ENCODE measurements around the gene ZBTB40.
A peak's percentile ranks its signal among the peaks of the same experiment; 100 is the strongest.

The ZBTB40 gene

GRCh38 chr1:22471078-22471477, 19.4 kb downstream of the ZBTB40 start:
- DNase-seq: no peak

DNA sequence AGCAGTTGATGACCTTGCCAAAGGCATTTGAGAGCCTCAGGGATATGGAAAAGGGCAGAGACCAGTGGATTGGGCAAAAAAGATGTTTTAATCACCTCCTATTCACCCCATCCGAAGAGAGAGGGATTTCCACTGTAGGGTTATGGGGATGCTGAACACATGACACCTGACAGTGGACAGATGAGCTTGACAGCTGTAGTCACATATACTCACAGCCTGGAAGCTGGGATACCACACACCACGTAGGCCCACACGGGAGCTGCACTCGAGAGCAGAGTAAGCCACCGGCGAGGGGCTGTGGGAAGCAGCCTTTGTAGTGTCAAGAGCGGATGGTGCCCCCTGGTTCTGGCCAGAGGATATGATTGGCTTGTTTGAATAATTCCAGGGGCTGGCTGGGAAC, 20.0 kb downstream of the ZBTB40 start:
- DNase-seq: no peak

DNA sequence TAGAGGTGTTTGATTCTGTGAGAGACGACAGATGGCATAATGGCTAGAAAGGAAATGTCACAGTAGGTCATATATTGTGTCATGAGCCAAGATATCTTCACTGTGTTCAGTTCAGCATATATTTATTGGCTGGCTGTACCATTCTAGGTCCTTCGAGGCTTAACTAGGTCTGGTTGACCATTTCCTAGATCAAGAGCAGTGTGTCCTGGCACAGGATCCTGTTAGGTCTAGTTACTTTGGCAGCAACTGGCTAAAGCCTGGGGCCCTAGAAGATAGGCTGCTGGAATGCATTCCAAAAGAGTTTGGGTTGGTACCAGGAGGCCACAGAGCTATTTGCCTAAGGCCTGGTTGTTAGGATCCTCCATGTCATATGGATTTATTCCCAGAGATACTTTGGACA, 20.9 kb downstream of the ZBTB40 start:
- no peak for DNase-seq

- DNase-seq: no peak
These were observed 22.3 kb downstream of the ZBTB40 start for GRCh38 chr1:22473952-22474351.

DNA sequence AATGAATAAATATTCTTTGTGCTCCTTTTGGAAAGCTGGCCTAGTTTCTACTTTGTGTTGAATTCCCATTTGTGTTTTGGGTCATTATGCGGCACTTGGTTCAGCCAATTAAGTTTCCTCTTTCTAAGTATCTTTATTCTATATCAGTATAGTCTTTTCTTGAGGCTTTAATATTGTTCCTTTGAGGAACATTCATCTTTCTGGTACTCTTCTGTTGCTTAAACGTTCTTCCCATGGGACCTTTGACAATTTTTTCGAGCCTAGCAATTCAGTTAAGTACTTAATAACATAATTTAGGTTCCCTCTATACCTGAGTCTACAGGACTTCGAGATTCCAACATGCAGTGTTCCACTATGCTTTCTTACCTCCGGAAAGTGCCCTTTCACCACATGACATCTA, 24.9 kb downstream of the ZBTB40 start:
- DNase-seq: no peak

DNA sequence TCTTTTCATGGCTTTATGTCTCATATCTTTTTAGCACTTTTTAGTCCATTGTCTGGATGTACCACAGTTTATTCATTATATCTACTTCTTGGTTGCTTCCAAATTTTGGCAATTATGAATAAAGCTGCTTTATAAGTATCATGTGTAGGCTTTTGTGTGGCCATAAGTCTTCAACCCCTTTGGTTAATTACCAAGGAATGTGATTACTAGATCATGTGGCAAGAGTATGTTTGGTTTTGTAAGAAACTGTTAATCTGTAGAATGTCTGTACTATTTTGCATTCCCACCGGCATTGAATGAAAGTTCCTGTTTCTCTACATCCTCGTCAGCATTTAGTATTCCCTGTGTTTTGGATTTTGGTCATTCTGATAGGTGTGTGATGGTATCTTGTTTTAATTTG, 31.5 kb downstream of the ZBTB40 start:
- no peak for DNase-seq

DNA sequence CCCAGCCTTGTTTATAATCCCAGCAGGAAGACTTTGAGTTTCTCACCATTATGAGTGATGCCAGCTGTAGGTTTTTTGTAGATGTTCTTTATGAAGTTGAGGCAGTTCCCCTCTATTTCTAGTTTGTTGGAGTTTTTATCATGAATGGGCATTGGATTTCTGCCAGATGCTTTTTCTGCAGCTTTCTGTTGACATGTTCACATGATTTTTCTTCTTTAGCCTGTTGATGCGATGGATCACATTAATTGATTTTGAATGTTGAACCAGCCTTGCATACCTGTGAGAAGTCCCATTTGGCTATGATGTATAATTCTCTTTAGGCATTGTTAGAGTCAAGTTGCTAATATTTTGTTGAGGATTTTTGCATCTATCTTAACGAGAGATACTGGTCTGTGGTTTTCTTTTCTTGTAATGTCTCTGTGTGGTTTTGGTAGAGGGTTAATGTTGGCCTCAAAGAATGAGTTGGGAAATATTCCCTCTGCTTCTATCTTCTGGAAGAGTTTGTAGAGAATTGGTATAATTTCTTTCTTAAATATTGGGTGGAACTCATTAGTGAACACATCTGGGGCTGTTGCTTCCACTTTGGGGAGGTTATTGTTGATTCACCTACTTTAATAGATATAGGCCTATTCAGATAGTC, 33.2 kb downstream of the ZBTB40 start:
- DNase-seq: no peak

GRCh38 chr1:22485431-22485830, 33.8 kb downstream of the ZBTB40 start:
- DNase-seq: no peak

- no peak for DNase-seq
These were observed 36.1 kb downstream of the ZBTB40 start for GRCh38 chr1:22487781-22488180.

GRCh38 chr1:22488319-22488718, 36.7 kb downstream of the ZBTB40 start:
- DNase-seq: no peak

GRCh38 chr1:22489278-22489677, 37.6 kb downstream of the ZBTB40 start:
- DNase-seq: no peak

DNA sequence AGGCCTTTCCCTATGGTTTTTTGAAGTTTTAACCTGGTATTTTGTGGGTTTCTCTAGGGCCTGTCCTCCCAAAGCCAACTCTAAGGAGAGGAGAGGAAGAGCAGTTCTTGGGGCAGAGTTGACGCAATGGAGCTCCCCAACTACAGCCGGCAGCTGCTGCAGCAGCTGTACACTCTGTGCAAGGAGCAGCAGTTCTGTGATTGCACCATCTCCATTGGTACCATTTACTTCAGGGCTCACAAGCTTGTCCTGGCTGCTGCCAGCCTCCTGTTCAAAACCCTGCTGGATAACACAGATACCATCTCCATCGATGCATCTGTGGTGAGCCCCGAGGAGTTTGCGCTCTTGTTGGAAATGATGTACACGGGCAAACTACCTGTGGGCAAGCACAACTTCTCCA, 38.2 kb downstream of the ZBTB40 start:
- DNase-seq: no peak

GRCh38 chr1:22490309-22490708, 38.7 kb downstream of the ZBTB40 start:
- no peak for DNase-seq

DNA sequence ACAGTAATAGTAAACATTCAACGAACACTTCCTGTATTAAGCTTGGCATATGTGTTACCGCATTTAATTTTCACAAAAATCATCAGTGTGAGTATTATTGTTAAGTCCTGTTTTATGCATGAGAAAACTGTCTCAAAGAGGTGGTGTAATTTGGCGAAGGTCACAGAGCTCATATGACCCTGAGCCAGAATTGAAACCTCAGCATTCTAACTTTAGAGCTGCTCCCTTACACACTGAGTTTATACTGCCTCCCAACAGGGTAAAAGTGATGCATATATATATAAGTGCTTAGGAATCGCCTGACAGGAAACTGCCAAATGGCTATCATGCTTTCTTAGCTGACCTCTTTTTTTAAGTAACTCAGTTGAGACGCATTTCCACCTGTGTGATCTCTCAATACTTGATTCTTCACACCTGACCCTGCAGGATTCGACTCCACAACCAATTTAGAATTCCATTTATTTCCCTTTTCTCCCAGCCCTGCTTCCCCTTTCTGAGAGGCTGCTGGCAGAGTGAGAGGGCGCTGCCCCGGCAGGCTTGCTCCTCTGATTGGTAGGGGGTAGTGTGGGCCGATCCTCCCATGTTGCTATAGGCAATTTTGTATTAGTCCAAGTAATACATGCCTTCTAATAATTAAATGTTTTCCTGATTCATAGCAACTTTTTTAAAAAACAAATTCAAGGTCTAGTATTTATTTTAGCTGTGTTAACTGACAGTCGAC, 40.5 kb downstream of the ZBTB40 start:
- no peak for DNase-seq

GRCh38 chr1:22494144-22494543, 42.5 kb downstream of the ZBTB40 start:
- no peak for DNase-seq

DNA sequence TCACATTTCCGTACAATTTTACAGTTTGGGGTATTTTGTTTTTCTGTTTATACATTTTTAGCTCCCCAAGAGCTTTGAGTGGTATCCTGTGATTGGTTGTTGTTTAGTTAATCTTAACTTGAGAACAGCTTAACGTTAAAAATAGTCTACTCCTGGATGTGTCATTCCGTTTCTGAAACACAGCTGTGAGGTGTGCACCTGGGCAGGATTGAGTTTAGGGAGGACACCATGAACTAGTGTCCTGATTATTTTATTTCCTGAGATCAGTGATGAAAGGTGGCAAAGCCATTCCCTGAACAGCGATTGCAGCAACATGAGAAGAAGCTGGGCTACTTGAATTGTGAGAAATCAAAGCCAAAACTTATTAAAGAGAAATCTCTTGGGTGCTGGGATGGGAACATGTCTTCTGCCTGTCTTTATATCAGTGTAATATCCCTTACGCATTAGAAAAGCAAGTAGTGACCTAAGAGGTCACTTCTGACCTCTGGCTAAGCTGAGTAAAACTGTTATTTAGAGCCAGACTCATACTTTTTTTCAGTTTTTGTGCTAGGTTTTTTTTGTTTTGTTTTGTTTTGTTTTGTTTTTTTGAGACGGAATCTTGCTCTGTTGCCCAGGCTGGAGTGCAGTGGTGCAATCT, 43.4 kb downstream of the ZBTB40 start:
- no peak for DNase-seq

DNA sequence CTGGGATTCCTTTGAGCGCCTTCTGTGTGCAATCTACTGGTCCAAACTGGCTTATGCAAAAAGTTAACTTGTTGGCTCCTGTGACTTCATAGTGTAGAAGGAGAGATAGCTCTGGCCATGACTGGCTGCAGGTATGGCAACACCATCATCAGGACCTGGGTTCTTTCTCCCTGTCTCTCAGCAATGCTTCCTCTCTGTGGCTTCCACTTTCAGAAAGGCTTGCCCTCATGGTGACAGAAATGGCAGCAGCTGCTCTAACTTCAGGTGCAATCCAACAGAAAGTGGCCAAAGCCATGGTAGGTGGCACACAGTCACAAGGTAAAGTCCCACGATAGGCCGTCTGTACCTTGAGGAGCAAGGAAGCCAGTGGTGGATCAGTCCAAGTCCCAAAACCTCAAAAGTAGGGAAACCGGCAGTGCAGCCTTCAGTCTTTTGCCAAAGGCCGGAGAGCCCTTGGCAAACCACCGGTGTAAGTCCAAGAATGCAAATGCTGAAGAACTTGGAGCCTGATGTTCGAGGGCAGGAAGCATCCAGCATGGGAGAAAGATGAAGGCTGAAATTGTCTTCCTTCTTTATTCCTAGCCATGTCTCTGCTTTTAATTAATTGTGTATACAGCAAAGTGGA, 45.0 kb downstream of the ZBTB40 start:
- no peak for DNase-seq

- DNase-seq: no peak
These were observed 46.8 kb downstream of the ZBTB40 start for GRCh38 chr1:22498463-22498862.

GRCh38 chr1:22500058-22500457, 48.4 kb downstream of the ZBTB40 start:
- DNase-seq: no peak

- DNase-seq: peak; percentile 75
These were observed 48.8 kb downstream of the ZBTB40 start for GRCh38 chr1:22500471-22500870.

DNA sequence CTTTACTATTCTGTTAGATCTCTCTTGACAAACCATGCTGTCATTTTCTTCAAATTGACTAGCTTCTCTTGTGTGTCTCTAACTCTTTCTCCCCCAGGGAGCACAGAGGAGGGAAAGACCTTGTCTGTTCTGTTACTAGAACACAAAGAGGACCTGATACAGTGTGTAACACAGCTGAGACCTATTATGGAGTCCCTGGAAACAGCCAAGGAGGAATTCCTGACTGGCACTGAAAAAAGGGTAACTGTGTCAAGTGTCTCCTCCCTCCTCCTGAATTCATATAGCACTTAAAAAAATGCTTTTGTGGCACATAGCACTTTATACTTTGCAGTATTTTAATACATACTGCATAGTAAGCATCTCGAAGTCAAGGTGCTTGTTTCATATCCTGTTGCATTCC, 50.6 kb downstream of the ZBTB40 start:
- DNase-seq: no peak

DNA sequence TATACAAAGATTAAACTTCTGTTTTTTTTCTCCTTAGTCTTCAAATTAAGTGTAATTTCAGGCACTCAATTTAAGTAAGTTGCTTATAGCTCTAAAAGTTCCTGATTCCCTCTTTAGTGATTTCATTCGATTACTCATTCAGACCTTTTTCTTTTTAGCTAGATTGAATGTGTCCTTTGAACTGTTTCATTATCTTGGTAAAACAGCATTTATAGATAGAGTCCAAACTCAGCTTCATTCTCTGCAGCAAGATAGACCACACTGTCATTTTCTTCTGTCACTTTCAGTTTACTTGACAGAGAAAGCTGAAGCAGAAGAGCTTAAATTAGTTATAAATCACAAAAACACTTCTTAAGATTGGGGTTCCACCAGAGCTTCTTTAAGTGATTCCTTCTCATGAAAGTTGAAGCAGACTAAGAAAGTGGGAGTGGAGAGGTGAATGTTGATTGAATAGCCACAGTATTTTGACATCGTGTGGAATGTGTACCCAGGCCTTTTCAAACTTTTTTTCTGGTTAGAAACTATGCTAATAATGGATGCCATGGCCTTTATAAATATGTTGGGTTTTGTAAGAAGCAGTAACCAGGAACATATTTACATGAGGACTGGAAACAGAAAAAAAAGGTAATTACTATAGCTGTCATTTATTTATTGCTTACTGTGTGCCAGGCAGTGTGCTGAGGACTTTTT, 52.2 kb downstream of the ZBTB40 start:
- no peak for DNase-seq

DNA sequence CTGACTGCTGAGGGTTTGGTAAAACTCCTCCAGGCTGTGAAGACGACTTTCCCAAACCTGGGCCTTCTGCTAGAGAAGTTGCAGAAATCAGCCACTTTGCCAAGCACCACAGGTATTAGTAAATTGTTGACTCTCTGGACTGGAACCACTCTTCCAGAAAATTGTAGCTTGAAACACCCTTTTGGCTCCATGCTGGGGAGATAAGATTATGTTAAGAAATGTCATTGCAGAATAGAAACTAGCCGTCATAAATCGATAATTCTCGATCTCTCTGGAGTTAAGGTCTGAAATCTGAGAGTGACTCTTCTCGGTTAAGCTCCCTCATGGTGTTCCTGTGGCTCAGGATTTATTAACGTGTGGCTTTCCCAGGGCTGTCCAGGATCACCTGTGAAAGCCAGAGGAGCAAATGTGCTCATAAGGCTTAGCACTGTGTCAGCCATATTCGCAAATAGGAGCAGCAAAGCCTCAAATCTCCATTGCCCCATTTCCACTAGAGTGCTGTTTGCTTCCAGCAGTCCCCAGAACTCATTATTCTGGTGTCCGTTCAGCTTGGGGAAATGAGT, 54.6 kb downstream of the ZBTB40 start:
- DNase-seq: no peak

Measured in NCI-H1694 (cell line).